ENCODE results near the gene PEAK3. TPM values are rescaled to one million over a fixed set of nuclear protein-coding genes. Genes with fewer than 3 reads are reported as not detected.

Gene PEAK3
- total and polyA plus RNA-seq, 9 of the 15 experiments (the other 6 are each of a cell fraction or from before 2014, with no cell fraction given): 0.07 to 0.40 TPM; not detected in 7

DNA sequence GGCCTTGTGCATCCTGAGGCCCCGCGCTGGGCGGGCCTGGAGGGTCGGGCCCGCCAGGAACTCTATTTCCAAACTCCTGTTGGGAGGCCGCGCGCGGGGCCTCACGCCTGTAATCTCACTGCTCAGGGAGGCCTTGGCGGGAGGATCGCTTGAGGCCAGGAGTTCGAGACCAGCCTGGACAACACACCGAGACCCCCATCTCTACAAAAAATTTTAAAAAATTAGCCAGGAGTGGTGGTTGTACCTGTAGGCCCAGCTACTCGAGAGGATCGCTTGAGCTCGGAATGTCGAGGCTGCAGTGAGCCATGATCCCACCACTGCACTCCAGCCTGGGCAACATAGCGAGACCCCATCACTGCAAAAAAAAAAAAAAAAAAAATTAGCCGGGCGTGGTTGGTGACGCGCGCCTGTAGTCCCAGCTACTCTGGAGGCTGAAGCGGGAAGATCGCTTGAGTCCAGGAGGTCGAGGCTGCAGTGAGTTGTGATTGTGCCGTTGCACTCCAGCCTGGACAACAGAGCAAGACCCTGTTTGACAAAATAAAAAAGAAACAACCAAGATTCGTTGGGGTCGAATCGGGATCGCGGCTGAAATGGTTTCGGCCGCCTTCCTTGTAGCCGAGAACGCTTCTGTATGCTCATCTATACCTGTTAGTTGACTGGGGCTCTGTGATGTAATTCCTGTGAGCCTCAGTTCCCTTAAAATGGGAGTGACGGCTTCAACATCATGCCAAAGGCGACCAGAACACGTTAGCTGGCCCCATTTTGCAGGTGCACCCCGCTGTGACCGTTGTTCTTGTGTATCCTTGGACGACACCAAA is 44.7 kb downstream of the PEAK3 start (continued):
- TF ChIP-seq, protein P1, sequence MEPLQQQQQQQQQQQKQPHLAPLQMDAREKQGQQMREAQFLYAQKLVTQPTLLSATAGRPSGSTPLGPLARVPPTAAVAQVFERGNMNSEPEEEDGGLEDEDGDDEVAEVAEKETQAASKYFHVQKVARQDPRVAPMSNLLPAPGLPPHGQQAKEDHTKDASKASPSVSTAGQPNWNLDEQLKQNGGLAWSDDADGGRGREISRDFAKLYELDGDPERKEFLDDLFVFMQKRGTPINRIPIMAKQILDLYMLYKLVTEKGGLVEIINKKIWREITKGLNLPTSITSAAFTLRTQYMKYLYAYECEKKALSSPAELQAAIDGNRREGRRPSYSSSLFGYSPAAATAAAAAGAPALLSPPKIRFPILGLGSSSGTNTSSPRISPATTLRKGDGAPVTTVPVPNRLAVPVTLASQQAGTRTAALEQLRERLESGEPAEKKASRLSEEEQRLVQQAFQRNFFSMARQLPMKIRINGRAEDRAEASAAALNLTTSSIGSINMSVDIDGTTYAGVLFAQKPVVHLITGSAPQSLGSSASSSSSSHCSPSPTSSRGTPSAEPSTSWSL (CRISPR knock-in tag; IDR thresholded peaks at IDR 0.05; ENCODE audit: borderline replicate concordance): no peak
- TF ChIP-seq, protein P2, sequence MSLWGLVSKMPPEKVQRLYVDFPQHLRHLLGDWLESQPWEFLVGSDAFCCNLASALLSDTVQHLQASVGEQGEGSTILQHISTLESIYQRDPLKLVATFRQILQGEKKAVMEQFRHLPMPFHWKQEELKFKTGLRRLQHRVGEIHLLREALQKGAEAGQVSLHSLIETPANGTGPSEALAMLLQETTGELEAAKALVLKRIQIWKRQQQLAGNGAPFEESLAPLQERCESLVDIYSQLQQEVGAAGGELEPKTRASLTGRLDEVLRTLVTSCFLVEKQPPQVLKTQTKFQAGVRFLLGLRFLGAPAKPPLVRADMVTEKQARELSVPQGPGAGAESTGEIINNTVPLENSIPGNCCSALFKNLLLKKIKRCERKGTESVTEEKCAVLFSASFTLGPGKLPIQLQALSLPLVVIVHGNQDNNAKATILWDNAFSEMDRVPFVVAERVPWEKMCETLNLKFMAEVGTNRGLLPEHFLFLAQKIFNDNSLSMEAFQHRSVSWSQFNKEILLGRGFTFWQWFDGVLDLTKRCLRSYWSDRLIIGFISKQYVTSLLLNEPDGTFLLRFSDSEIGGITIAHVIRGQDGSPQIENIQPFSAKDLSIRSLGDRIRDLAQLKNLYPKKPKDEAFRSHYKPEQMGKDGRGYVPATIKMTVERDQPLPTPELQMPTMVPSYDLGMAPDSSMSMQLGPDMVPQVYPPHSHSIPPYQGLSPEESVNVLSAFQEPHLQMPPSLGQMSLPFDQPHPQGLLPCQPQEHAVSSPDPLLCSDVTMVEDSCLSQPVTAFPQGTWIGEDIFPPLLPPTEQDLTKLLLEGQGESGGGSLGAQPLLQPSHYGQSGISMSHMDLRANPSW (CRISPR knock-in tag; IDR thresholded peaks at IDR 0.05): no peak
- TF ChIP-seq, protein P3, sequence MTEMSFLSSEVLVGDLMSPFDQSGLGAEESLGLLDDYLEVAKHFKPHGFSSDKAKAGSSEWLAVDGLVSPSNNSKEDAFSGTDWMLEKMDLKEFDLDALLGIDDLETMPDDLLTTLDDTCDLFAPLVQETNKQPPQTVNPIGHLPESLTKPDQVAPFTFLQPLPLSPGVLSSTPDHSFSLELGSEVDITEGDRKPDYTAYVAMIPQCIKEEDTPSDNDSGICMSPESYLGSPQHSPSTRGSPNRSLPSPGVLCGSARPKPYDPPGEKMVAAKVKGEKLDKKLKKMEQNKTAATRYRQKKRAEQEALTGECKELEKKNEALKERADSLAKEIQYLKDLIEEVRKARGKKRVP (CRISPR knock-in tag; IDR thresholded peaks at IDR 0.05): no peak
- no peak for TF ChIP-seq SAP30 (IDR thresholded peaks at IDR 0.05; ENCODE audit: borderline replicate concordance, insufficient read depth, low read depth, low read length, poor library complexity, severe bottlenecking)
- TF ChIP-seq, protein P4, sequence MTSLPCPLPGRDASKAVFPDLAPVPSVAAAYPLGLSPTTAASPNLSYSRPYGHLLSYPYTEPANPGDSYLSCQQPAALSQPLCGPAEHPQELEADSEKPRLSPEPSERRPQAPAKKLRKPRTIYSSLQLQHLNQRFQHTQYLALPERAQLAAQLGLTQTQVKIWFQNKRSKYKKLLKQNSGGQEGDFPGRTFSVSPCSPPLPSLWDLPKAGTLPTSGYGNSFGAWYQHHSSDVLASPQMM (CRISPR knock-in tag; IDR thresholded peaks at IDR 0.05): no peak
- TF ChIP-seq POLR2A (conservative IDR thresholded peaks at IDR 0.05): no peak
- TF ChIP-seq SRSF1 (IDR thresholded peaks at IDR 0.05; ENCODE audit: low read depth, low read length): no peak
- TF ChIP-seq GABPB1 (CRISPR knock-in tag; IDR thresholded peaks at IDR 0.05): no peak; the same call in 1 of the 2 replicates
- no peak for TF ChIP-seq ZNF695 (CRISPR knock-in tag; IDR thresholded peaks at IDR 0.05)
- TF ChIP-seq NBN (IDR thresholded peaks at IDR 0.05; ENCODE audit: low read depth): 0 out of 2 replicates have a peak, but pooled peaks have one; percentile 22
- peak; percentile 56 for TF ChIP-seq CEBPB (tag; IDR thresholded peaks at IDR 0.05)
- TF ChIP-seq, protein P5, sequence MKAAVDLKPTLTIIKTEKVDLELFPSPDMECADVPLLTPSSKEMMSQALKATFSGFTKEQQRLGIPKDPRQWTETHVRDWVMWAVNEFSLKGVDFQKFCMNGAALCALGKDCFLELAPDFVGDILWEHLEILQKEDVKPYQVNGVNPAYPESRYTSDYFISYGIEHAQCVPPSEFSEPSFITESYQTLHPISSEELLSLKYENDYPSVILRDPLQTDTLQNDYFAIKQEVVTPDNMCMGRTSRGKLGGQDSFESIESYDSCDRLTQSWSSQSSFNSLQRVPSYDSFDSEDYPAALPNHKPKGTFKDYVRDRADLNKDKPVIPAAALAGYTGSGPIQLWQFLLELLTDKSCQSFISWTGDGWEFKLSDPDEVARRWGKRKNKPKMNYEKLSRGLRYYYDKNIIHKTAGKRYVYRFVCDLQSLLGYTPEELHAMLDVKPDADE (conservative IDR thresholded peaks at IDR 0.05; ENCODE audit: control insufficient read depth, low read depth, low read length): no peak
- no peak for TF ChIP-seq BRF1 (IDR thresholded peaks at IDR 0.05; ENCODE audit: borderline replicate concordance, extremely low read depth, insufficient read length)
- TF ChIP-seq ARNT (IDR thresholded peaks at IDR 0.05): peak in 1 of 2 experiments; percentile 79; a peak in 1 of 4 replicates
- TF ChIP-seq TCFL5 (CRISPR knock-in tag; conservative IDR thresholded peaks at IDR 0.05): no peak
- TF ChIP-seq ZNF583 (CRISPR knock-in tag; IDR thresholded peaks at IDR 0.05): no peak
- TF ChIP-seq ZNF551 (CRISPR knock-in tag; IDR thresholded peaks at IDR 0.05): no peak
- peak; percentile 87 for TF ChIP-seq BRD4 (IDR thresholded peaks at IDR 0.05)
- TF ChIP-seq MAFK (IDR thresholded peaks at IDR 0.05; ENCODE audit: low read length): no peak
- peak; percentile 23; the same call in 1 of the 2 replicates for TF ChIP-seq NFRKB (IDR thresholded peaks at IDR 0.05; ENCODE audit: low read depth)
- TF ChIP-seq BRD9 (IDR thresholded peaks at IDR 0.05; ENCODE audit: low read depth, partially characterized antibody): no peak
